Peyer's patch (tissue), 4 donors: ENCODE data around the gene HABP2.

Experiments used
- CTCF ChIP-seq, 6 experiments: fragments of 450-650 bp in 4 of 6; fragments of 200-600 bp in 2 of 6; sonication (generic) in 1 of 6; IDR thresholded peaks; one replicate each; pipeline ENCODE4 v1.5.1; 2017 to 2019; ENCODE audit warnings: antibody characterized with exemption in 6 of 6, mild to moderate bottlenecking in 3 of 6, moderate library complexity in 1 of 6
- POLR2A ChIP-seq, 2 donors: fragments of 450-650 bp; IDR thresholded peaks; one replicate each; pipeline ENCODE4 v1.5.1; 2017; ENCODE audit warnings: antibody characterized with exemption in 2 of 2, mild to moderate bottlenecking in 2 of 2, moderate library complexity in 2 of 2

GRCh38 chr10:113565364-113565763, 12.5 kb downstream of the HABP2 start:
- TF ChIP-seq CTCF (IDR thresholded peaks at IDR 0.05) (no peak), POLR2A (IDR thresholded peaks at IDR 0.05) (no peak)
